OCI-M2 (cell line): ENCODE results near the gene ZNF516.

ENCODE experiments used
- DNase-seq: peaks from one replicate; lab custom pipeline; 2025; ENCODE audit not compliant: unreplicated experiment; lab: John Stamatoyannopoulos, UW

Gene ZNF516

GRCh38 chr18:76514573-76514972 is 19.5 kb upstream of the ZNF516 start:
- no peak for DNase-seq

GRCh38 chr18:76507830-76508385 is 12.9 kb upstream of the ZNF516 start:
- no peak for DNase-seq

GRCh38 chr18:76506974-76507764 is 12.1 kb upstream of the ZNF516 start:
- no peak for DNase-seq

GRCh38 chr18:76506395-76506794 is 11.4 kb upstream of the ZNF516 start:
- no peak for DNase-seq

GRCh38 chr18:76505614-76506013 is 10.6 kb upstream of the ZNF516 start:
- no peak for DNase-seq

- no peak for DNase-seq
Measured at GRCh38 chr18:76504749-76505148, 9.7 kb upstream of the ZNF516 start.

- no peak for DNase-seq
Measured at GRCh38 chr18:76503649-76504386, 8.8 kb upstream of the ZNF516 start.

- no peak for DNase-seq
Measured at GRCh38 chr18:76502551-76502950, 7.5 kb upstream of the ZNF516 start.

- DNase-seq, result no peak
Measured at GRCh38 chr18:76499637-76500340, 4.7 kb upstream of the ZNF516 start.

- DNase-seq, result no peak
Measured at GRCh38 chr18:76499021-76499420, 4.0 kb upstream of the ZNF516 start.

GRCh38 chr18:76498064-76498463 is 3.0 kb upstream of the ZNF516 start:
- DNase-seq, result no peak

GRCh38 chr18:76497021-76497420 is 2.0 kb upstream of the ZNF516 start:
- DNase-seq, result no peak

GRCh38 chr18:76496194-76496890 is 1.3 kb upstream of the ZNF516 start:
- peak; percentile 15 for DNase-seq

- no peak for DNase-seq
Measured at GRCh38 chr18:76495435-76496193, 572 bp upstream of the ZNF516 start.

- no peak for DNase-seq
Measured at GRCh38 chr18:76494231-76495005, 624 bp downstream of the ZNF516 start.

- DNase-seq, result no peak
Measured at GRCh38 chr18:76493213-76494161, 1.6 kb downstream of the ZNF516 start.

- peak; percentile 76 for DNase-seq
Measured at GRCh38 chr18:76492669-76493212, 2.3 kb downstream of the ZNF516 start.
